NCI-H82 treated with DMSO at 0.1 percent for 48 hours (cell line): ENCODE measurements around the gene PTGR1.
"Not testable (repeated sequence)": the region's sequence is repeated elsewhere in the genome, so short reads cannot be mapped to it uniquely, and the experiment has no call there.

Experiments used
- DNase-seq: peaks from one replicate; lab custom pipeline; 2025; ENCODE audit not compliant: unreplicated experiment; lab: John Stamatoyannopoulos, UW

The PTGR1 gene

GRCh38 chr9:111599092-111599954 lies at the start of gene PTGR1:
TSS of gene PTGR1 (minus strand) at chr9:111599647. CDS start at chr9:111597422, 2,225 bp downstream.
- no peak for DNase-seq

GRCh38 chr9:111649016-111649415 lies 49.6 kb upstream of the PTGR1 start:
- DNase-seq = no peak

DNA sequence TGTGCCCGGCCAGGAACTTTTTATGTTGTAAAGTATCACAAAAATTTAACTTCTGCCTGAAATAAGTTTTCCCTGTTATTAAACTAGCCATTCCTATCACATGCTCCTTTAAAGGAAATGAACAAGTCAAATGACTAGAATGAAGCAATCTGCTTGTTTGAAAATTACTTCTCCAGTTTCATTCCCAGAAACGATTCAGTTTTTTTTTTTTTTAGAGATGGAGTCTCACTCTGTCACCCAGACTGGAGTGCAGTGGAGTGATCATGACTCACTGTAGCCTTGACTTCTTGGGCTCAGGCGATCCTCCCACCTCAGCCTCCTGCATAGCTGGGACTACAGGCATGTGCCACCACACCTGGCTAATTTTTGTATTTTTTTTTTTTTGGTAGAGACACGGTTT lies 48.6 kb upstream of the PTGR1 start:
- no peak for DNase-seq

- DNase-seq = no peak
These were observed 47.0 kb upstream of the PTGR1 start for GRCh38 chr9:111646417-111646816.

- DNase-seq = no peak
These were observed 46.4 kb upstream of the PTGR1 start for GRCh38 chr9:111645806-111646205.

DNA sequence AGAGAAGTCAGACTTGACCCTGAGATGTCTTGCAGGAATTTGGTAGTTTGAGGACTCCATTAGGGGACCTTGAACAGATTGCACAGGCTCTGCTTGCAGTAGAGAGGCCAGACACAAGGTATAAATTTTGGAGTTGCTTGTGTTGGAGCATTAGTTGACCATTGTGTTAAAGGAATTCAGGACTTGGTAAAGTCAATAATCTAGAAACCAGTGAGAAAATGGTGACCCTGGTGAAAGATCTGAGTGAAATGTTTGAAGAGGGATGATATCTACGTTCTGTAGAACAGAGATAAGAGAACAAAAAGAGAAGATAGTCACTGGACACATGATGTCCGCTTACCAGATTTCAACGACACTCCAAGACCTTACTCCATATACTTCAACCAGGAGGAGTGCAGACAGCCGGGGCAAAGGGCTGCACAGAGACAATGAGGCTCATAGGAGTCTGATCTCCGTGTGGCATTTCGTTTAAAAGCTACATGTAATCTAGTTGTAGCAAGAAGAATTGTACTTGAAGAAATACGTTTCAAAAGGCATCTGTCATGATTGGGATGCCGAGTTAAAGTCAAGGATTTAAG lies 44.8 kb upstream of the PTGR1 start:
- no peak for DNase-seq

DNA sequence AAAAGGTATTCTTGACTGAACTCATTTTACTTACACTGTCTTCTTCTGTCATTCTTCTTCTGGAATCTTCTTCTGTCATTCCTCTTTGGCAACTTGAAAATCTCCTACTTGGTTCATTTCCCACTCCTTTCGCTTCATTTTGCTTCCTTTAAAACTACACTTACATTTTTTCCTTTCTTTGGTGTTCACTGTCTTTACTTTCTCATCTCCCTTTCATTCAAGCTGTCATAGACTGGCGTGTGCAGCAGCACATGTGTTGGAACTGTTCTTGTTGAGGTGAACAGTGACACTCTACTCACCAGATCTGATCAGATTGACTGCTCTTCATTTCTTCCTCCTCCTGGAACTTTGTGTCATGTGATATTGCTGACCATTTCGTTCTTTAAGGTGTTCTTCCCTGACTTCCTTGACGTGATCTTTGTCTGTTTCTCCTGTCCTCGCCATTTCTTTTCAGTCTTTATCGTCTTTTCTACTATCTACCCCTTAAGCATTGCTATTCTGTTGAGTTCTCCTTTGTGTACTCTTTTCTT lies 38.0 kb upstream of the PTGR1 start:
- DNase-seq = no peak

DNA sequence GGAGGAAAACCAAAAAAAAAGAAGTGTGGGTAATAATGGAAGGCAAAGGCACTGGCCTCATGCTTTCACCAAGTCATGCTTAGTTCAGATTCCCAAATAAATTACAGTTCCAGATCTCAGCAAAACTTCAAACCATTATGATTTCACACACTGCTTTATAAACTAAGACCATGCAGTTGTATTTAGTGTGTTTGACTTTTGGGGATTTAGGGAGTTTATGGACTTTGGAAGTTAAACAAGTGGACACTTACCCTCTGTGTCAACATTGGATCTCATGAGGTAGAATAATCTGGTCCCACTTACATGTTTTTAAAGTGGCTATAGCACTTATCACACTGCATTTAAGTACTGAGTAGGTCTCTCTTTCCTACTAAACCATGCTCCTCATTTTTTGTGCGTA lies 35.4 kb upstream of the PTGR1 start:
- no peak for DNase-seq

- DNase-seq = no peak
These were observed 33.9 kb upstream of the PTGR1 start for GRCh38 chr9:111633389-111633736.

DNA sequence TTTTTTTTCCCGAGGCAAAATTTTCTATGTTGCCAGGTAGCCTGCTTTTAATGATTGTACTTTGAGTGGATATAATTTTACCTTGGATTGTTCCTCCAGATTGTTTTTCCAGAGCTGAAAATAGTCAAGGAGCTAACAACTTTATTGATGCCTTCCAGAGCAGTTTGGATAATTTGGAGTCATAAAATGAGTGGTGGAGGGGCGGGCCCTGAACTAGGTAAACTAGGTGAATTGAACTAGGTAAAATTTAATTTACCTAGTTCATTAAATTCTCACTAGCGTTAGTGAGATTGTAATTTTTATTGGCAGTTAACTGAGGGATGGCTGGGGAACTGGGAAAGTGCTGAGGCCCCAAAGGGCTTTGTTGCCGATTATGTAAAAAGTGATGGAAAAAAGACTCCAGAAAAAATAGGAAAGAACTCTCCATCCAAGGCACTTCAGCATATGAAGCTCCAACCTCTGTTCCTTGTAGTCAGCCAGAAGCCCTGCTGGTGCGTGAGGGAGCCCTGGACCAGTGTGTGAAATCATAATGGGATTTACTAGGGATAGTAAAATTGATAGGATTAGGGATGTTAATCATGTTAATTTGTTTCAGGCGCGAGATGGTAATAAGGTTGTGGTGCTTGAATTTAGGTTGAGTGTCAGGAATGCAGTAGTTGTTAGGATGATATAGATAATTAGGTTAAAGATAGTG lies 33.4 kb upstream of the PTGR1 start:
- peak; percentile 95 for DNase-seq

DNA sequence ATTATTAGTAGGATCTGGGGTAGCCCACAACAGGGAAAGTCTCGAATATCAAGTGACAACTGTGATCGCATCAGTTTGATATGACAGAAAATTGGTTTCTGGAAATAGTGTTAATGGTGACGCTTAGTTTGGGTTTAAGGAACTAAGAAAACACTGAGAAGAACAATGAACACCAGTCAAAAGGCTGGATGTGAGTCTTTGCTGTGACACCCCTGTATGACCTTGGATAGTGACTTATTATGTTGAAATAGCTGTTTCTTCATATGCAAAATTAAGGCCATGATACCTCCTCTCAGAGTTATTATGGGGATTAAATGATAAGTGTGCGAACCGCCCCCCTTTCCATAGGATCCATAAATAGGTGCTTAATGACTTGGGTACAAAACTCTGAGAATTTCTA lies 32.6 kb upstream of the PTGR1 start:
- no peak for DNase-seq

- peak; percentile 96 for DNase-seq
These were observed 31.9 kb upstream of the PTGR1 start, which contains the start of gene DNAJC25 for GRCh38 chr9:111631214-111631971. TSS of gene DNAJC25 (plus strand) at chr9:111631334. CDS start at chr9:111631408, 74 bp downstream.

GRCh38 chr9:111630964-111631213 lies 31.4 kb upstream of the PTGR1 start:
- DNase-seq = no peak

GRCh38 chr9:111630182-111630963 lies 30.9 kb upstream of the PTGR1 start:
- DNase-seq = no peak

- DNase-seq = no peak
These were observed 29.0 kb upstream of the PTGR1 start for GRCh38 chr9:111628411-111628810.

GRCh38 chr9:111627260-111627963 lies 28.0 kb upstream of the PTGR1 start:
- no peak for DNase-seq

- no peak for DNase-seq
These were observed 23.2 kb upstream of the PTGR1 start for GRCh38 chr9:111622626-111623025.

GRCh38 chr9:111621895-111622480 lies 22.5 kb upstream of the PTGR1 start:
- no peak for DNase-seq

DNA sequence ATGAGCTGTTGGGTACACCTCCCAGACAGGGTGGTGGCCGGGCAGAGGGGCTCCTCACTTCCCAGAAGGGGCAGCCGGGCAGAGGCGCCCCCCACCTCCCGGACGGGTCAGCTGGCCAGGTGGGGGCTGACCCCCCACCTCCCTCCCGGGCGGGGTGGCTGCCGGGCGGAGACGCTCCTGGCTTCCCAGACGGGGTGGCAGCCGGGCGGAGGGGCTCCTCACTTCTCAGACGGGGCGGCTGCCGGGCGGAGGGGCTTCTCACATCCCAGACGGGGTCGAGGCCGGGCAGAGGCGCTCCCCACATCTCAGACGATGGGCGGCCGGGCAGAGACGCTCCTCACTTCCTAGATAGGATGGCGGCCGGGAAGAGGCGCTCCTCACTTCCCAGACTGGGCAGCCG lies 17.9 kb upstream of the PTGR1 start:
- not testable (repeated sequence) for DNase-seq

DNA sequence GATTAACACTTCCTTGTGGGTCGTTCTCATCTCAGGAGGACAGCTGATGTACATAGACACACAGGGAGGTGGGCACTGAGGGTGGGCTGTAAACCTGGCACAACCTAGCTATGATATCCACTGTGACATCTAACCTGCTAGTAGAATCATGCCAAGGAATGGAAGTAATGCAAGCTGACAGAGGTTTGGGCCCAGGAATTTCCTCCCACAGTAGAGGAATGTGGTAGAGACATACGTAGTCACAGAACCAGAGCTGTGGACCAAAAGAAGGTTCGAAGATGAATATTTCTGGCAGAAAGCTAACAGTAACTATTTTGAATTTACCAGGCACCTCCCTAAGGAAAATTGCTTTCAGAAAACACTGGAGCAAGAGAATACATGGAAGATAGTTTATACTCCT lies 16.5 kb upstream of the PTGR1 start:
- DNase-seq = no peak
